Measurements from ENCODE around the gene SLC35F1. TPM values are rescaled to one million over a fixed set of nuclear protein-coding genes. Genes with fewer than 3 reads are reported as not detected.

Gene SLC35F1
- total RNA-seq, 3 donors from 2014 or later: 0.23 to 6.1 (median 0.29) TPM

DNA sequence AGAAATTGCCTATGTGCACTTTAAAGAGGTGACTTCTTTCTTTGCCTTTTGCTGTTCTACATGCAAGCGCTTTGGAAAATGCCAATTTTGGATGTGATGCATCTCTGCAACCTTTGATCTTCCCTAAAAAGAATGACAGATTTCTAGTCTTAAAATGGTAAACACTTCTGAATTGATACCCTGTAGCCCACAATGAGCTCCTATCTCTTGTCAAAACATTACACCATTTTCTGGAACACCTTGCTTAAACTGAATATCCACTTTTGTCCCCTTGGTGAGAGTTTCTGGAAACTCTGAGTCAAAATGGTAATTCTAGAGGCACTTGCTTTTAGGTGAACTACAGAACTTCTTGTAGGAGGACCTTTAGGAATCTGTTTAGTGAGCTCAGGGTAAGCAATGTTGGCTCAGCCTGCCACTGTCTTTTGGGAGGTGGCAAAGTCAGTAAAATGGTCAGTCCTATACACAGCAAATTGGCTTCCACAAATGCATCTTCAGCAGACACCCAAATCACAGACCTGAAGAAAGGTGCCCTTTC lies 216.5 kb downstream of the SLC35F1 start:
- TF ChIP-seq, protein P1, sequence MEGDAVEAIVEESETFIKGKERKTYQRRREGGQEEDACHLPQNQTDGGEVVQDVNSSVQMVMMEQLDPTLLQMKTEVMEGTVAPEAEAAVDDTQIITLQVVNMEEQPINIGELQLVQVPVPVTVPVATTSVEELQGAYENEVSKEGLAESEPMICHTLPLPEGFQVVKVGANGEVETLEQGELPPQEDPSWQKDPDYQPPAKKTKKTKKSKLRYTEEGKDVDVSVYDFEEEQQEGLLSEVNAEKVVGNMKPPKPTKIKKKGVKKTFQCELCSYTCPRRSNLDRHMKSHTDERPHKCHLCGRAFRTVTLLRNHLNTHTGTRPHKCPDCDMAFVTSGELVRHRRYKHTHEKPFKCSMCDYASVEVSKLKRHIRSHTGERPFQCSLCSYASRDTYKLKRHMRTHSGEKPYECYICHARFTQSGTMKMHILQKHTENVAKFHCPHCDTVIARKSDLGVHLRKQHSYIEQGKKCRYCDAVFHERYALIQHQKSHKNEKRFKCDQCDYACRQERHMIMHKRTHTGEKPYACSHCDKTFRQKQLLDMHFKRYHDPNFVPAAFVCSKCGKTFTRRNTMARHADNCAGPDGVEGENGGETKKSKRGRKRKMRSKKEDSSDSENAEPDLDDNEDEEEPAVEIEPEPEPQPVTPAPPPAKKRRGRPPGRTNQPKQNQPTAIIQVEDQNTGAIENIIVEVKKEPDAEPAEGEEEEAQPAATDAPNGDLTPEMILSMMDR (IDR thresholded peaks at IDR 0.05): no peak
- no peak overlapping the region for H3K4me3 ChIP-seq
- H3K36me3 ChIP-seq (ENCODE audit: low read depth): no peaks in the 10 kb centered on the region
- intact Hi-C loops (cut with DNase I, micrococcal nuclease): no loop called here
- ATAC-seq (no peak), DNase-seq (no peak)
- H3K9me3 ChIP-seq: no peaks in the 10 kb centered on the region
- no peaks in the 10 kb centered on the region for H3K4me1 ChIP-seq (ENCODE audit: low read depth)

DNA sequence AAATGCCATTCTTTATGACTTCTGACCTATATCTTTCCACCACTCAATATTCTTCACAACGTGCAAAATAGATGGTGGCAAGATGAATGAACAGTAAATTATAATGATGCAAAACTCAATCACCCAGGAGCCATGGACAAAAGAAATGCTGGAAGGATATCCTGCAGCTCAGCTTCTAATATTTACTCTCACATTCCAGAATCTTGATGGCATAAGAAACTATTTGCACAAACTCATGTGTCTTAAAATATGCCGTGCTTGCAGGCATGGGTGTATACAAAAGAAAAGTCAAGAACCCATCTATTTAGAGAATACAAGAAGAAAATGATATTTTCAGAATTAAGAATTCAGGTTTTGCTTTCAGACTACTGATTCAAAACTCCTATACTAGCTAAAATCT lies 217.8 kb downstream of the SLC35F1 start:
- ATAC-seq (no peak), DNase-seq (no peak)
- TF ChIP-seq, protein P1 (IDR thresholded peaks at IDR 0.05): no peak
- no peak overlapping the region for H3K4me3 ChIP-seq
- H3K4me1 ChIP-seq (ENCODE audit: low read depth): no peaks in the 10 kb centered on the region
- H3K36me3 ChIP-seq (ENCODE audit: low read depth): no peaks in the 10 kb centered on the region
- H3K9me3 ChIP-seq: no peaks in the 10 kb centered on the region
- intact Hi-C loops (cut with DNase I, micrococcal nuclease): no loop called here

DNA sequence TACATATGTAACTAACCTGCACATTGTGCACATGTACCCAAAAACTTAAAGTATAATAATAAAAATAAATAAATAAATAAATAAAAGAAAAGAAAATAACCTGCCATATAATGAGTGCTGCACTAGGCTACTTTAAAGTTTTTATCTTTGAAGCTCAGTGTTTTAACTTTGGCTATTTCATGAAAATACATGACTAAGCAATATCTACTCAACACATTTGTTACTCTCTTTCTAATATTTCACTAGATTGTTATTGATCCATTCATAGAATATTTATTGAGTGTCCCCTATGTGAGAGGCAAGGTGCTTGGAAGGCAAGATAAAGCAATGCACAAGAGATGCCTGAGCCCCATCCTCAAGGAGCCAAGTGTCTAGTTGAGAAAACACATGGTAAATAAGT lies 221.7 kb downstream of the SLC35F1 start:
- ATAC-seq: no peak
- Histone ChIP-seq H3K4me1 (ENCODE audit: low read depth) (no peaks in the 10 kb centered on the region), H3K4me3 (no peak overlapping the region), H3K9me3 (no peaks in the 10 kb centered on the region), H3K36me3 (ENCODE audit: low read depth) (no peaks in the 10 kb centered on the region)
- no peak for DNase-seq
- TF ChIP-seq, protein P1 (IDR thresholded peaks at IDR 0.05): no peak
- intact Hi-C loops (cut with DNase I, micrococcal nuclease): no loop called here

DNA sequence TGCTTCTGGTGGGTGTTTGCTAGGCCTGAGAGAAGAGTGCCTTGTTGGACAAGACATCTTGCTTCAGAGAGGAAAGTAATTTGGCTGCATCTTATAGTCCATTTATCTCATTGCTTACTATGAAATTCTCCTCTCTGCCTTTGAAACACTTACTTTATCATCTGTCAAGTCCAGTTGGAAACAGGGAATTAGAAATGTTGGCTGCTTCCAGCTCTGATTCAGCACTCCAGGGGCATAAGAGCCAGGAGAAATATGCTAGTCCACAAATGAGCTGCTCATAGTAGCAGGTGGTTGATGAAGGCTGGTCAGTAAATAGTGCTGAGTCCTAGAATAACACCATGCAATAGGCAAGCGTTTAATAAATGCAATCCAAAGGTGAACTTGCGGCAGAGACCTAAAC lies 227.1 kb downstream of the SLC35F1 start:
- no peak for DNase-seq
- ATAC-seq: no peak
- TF ChIP-seq, protein P1 (IDR thresholded peaks at IDR 0.05): no peak
- Histone ChIP-seq H3K4me1 (ENCODE audit: low read depth) (no peaks in the 10 kb centered on the region), H3K4me3 (no peak overlapping the region), H3K36me3 (ENCODE audit: low read depth) (no peaks in the 10 kb centered on the region), H3K9me3 (no peaks in the 10 kb centered on the region)
- intact Hi-C loops (cut with DNase I, micrococcal nuclease): no loop called here

DNA sequence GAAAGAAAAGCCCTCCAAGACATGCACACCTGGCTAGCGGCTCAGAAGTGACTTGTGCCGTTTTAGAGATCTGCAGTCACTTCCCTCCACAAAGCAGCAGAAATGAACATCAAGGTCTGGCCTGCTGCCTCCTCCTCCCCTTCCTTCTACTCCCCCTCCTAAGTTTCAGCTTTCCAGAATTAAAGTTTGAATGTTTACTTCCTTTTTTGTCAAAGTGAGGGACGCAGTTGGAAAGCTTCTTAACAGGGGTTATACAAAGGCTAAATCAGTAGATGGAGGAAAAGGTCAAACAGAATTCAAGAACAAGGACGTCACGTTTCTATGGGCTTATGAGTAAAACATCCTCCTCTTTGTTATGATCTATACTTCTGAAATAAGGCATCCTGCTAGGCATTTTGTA lies 227.7 kb downstream of the SLC35F1 start:
- Histone ChIP-seq H3K9me3 (no peaks in the 10 kb centered on the region), H3K4me1 (ENCODE audit: low read depth) (no peaks in the 10 kb centered on the region), H3K36me3 (ENCODE audit: low read depth) (no peaks in the 10 kb centered on the region), H3K4me3 (no peak overlapping the region)
- no peak for ATAC-seq
- intact Hi-C loops (cut with DNase I, micrococcal nuclease): no loop called here
- DNase-seq: no peak
- TF ChIP-seq, protein P1 (IDR thresholded peaks at IDR 0.05): no peak

DNA sequence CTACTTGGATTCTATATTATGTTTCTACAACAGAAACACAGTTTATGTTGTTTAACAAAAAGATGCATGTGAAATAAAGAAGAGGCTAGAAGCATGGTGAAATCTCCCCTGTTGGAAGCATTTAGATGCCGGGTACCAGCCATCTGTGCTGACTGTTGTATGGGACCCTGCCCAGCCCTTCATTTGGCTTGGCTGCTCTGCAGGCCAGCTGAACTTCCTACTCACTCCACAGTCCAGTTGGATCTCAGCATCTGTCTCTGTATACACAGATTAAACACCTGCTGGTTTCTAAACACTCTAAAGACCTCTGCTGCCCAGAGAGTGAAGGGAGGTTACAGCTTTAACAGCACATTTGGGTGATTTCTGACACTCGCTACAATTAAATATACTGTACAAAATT lies 228.3 kb downstream of the SLC35F1 start:
- H3K4me1 ChIP-seq (ENCODE audit: low read depth): no peaks in the 10 kb centered on the region
- TF ChIP-seq, protein P1 (IDR thresholded peaks at IDR 0.05): no peak
- intact Hi-C loops (cut with DNase I, micrococcal nuclease): no loop called here
- DNase-seq: no peak
- ATAC-seq: no peak
- H3K36me3 ChIP-seq (ENCODE audit: low read depth): no peaks in the 10 kb centered on the region
- no peaks in the 10 kb centered on the region for H3K9me3 ChIP-seq
- no peak overlapping the region for H3K4me3 ChIP-seq
